SW480 (cell line): ENCODE measurements around the gene SNCAIP.
"Not testable (repeated sequence)": the region's sequence is repeated elsewhere in the genome, so short reads cannot be mapped to it uniquely, and the experiment has no call there.

Experiments
- DNase-seq: peaks from one replicate; pipeline ENCODE4 v3.0.0-alpha.2; 2016; ENCODE audit warnings: low spot score

SNCAIP gene

GRCh38 chr5:122358372-122358979, 46.4 kb downstream of the SNCAIP start:
- DNase-seq, result no peak

DNA sequence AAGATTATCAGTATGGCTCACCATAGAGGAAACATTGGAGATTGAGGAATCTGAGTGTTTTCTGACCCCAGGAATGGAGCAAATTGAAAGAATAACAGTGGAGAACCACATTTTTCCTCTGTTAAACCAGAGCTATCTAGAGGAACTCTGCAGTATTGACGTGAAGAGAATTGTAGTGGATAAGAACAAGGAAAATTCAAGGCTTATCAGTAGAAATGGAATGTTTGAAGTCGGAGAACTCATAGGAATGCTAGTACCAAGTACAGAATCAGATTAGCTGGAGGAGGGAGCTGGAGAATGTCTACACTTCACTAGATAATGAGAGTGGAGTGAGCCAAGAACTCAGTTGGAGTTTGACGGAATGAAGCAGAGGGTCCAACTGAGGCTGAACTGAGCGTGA, 50.3 kb downstream of the SNCAIP start:
- DNase-seq, result no peak

- no peak for DNase-seq
Measured at GRCh38 chr5:122363623-122364022, 51.6 kb downstream of the SNCAIP start.

DNA sequence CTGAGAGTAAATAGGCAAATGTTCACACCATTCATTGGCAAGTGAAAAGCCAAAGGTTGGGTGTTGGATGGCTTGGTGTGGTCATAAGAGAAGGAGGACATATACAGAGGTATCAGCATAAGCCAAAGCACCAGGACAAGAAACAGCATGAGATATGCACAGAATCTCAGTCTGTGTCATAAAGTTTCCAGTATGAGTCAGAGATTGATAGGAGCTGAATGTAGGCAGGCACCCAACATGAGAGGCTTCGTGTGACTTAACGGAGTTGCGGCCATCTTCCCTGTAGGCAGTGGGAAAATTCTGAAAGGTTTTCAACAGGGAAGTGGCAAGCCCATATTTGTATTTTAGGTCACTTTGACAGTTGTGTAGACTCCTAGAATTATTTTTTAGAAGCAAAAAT, 54.5 kb downstream of the SNCAIP start:
- DNase-seq, result no peak

- DNase-seq, result no peak
Measured at GRCh38 chr5:122367456-122367855, 55.4 kb downstream of the SNCAIP start.

- DNase-seq, result no peak
Measured at GRCh38 chr5:122368510-122369251, 56.6 kb downstream of the SNCAIP start.

DNA sequence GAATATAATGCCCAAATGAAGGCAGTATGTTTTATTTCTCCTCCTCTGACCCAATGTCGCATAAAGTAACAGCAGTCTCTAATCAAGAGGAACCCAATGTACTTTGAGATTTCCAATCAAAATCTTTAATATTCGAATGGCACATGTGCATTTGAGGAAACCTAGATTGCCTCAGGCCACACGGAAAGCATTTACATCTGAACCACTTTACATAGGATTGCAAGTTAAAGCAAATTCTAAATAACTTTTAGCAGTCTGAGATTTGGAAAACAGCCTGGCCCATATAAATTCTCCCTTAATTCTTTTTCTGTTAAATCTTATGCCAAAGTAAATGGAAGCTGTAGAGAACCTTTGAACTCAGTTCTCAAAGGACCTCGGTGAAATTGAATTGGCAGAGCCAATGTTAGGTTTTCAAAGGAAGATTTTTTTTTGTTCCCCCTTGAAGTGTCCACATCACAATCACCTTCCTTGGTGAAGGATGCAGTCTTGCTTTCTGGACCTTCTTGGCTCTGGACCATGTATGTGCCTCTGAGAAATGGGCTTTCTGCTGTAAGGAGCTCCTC, 57.3 kb downstream of the SNCAIP start:
- no peak for DNase-seq

DNA sequence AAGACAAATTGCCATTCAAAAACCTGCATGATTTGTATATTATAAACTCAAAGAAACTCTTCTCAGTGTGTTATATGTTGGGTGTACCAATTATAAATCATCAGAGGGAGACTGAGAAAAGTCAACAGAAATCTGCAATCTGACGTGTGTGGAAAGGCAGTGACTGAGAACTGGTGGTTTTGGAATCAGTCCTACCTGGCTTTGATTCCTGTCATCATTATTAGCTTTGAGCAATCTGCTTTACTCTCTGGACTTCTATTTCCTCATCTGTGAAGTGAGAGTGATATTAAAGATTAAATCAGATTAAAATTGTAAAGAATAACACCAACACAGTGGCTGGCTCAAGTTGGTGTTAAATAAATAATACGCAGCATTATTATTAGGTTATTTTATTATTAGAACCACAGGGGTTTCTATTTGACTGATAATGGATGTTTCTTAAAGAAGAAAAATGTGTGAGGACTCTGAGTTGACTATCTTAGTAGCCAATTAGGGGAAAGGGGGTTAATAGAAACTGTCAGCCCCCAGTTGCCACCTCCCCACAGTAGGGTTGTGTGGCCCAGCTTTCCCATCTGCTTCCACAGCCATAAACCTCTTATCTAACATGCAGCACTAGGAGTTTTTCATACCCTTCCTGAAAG, 59.6 kb downstream of the SNCAIP start:
- no peak for DNase-seq

- no peak for DNase-seq
Measured at GRCh38 chr5:122374110-122374509, 62.1 kb downstream of the SNCAIP start.

GRCh38 chr5:122375801-122376200, 63.8 kb downstream of the SNCAIP start:
- DNase-seq, result no peak

GRCh38 chr5:122376250-122376649, 64.2 kb downstream of the SNCAIP start:
- no peak for DNase-seq

DNA sequence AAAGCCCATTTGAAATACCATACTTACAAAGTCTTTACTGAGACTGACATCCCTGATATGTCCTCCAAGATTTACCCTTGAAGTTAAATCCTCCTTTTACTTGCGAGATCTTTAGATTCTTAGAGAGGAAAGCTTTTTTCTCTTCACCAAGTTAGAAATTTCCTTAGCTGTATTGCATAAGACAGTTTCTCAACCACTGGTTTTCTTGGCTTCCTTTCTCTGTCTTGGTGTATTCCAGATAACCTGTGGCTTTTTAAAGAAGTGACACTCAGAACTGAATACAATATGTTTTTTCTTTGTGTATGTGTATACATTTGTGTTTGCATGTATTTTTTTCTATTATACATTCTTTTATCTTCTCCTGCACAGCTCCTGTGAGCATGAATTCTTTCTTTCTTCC, 65.0 kb downstream of the SNCAIP start:
- no peak for DNase-seq

- not testable (repeated sequence) for DNase-seq
Measured at GRCh38 chr5:122382938-122383337, 70.9 kb downstream of the SNCAIP start.

DNA sequence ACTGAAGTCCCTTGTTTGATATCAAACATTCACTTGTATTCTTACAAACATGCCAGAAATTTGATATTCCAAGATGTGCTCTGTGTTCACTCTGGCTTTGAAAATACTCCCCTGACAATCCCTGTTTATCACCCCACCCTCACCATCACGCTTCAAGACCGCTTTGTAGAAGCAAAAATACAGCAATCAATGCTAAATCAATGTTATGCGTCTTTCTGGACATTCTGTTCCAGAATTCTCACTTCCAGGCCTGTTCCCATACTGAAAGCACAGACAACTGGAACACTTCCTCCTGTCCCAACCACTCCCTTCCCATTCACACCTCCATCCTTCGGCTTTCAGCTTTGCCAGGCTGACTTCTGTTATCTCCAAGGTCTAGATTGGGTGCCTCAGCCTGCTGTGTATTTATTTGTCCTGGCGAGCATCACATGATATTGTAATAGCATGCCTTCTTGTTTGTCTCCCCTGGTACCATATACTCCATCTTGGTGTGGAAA, 72.8 kb downstream of the SNCAIP start:
- no peak for DNase-seq

DNA sequence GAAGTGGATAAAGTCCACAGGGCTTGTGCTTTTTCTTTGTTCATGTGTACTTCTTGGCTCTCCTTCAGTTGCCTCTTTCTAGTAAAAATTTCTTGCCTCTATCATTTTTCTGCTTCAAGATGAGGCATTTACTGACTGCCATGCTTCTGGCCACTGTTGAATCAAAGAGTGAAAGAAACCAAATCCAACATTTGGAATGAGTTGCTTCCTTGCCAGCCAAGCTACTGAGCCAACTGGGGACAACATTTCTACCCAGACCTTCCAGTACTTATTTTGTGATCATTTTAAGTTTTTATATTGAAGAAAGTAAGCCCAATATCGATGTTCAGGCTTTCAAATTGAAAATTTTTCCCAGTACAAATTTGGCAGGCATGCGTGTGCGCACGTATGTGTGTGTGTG, 73.2 kb downstream of the SNCAIP start:
- no peak for DNase-seq

- no peak for DNase-seq
Measured at GRCh38 chr5:122385808-122386207, 73.8 kb downstream of the SNCAIP start.

DNA sequence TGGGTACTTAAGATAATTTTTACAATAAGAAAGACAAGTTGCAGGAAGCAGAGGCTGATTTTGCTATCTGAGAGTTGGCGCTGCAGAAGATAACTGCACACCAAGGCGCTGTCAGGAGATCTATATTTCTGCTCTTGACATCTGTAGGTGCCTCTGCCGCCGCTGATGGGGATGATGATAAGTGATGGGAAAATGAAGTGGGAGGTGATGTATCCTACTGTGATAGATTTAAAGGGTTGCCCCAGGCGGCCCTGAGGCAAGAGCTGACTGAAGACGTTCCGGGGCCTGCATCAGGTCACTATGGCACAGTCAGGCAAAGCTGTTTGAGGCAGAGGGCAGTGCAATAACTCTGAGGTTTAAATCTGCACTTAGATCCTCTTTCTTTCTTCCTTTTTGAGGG, 78.1 kb downstream of the SNCAIP start:
- no peak for DNase-seq

- DNase-seq, result no peak
Measured at GRCh38 chr5:122390694-122391093, 78.7 kb downstream of the SNCAIP start.

DNA sequence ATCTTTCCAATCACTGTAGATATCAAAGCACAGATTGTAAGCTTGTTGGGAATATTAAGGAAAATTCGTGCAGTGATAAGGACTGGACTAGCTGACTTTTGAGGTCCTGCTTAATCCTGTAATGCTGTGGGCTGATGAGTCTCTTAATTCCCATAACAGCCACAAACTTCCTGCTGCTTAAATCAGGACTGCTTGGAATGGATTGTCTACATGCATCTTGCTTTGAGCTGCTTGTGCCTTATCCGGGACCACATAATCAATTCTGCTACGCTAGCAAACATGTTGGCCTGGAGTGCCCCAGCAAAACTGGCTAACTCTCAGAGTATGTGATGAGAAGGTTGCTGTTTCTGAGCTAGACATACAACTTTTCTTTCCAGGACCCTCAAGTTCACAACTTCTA, 79.6 kb downstream of the SNCAIP start:
- DNase-seq, result no peak

DNA sequence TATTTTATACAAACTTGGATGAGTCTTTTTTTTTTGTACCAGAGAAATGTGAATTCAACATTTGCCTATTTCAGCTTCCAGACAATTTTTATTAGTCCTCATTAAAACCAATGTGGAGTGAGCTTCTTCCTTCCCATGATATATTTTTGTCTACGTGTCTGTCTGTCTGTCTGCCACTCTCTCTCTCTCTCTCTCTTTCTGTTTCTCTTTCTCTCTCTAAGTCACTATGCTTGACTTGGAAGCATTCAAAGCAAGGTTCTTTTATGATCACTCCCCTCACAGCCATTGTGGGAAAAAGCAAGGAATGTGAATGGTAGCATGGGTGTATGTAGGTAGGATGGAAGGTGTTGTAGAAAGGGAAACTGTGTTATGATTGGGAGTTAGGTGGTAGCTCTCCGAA, 80.2 kb downstream of the SNCAIP start:
- no peak for DNase-seq

DNA sequence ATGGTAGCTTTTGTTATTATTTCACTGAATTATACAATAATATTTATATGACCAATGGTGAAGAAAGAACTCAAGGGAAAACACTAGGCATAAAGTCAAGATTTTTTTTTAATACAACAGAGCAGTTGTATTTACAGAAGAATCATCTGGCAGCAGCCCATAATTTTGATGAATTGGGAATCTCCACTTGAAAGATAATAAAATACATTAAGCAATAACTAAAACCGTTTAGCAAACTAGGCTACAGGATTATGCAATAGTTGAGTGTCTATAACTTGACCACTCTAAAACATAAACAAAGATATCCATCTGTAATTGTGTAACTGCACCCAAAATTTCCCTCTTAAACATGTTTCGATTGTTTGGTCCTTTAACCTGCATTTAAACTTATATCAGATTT, 80.8 kb downstream of the SNCAIP start:
- DNase-seq, result no peak

DNA sequence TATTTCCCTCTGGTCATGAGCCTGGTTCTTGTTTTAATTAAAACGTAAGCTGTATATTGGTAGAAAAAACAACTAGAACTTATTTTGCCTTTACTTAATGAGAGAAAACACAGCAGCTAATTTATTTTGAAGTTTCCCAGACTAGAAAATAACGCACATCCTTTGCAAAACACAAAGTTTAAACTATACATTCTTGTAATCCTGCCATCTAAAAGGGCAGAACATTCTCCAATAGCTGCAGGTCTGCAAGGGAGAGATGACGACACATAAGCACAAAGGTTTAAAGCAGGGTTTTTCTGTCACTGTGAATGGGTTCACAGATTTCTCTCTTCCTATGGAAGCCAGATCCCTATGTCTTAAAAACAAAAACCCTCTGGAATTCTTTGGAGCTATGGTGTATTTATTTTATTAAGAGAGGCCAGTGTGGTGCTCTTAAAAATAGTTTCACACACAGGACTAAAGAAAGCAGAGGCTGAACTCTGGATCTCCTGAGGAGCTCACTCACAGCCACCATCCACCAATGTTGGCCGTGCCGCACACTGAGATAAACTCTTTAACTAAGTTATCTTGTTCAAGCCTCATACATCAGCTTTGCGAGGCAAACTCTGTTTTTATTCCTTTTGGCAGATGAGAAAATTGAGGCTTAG, 82.4 kb downstream of the SNCAIP start:
- DNase-seq, result no peak

DNA sequence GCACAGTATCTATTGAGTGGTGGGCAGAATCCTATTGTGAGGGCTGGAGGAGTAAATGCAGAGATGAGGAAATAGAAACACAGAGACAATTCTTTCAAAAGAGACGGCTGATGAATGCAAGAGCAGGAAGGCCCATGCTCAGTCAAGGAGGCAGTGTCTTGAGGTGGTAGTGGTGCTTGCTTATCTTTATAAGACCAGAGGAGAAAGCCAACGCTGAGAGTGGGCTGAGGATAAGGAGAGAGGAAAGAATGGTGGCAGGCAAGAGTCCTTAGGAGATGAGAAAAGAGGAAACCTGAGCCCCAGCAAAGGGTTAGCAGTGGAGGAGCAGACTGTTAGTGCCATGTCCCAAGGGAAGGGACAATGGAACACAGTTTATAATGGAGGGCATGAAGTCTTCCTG, 86.0 kb downstream of the SNCAIP start:
- DNase-seq, result no peak
